Measurements from ENCODE around the gene DLG2.

DLG2 gene

DNA sequence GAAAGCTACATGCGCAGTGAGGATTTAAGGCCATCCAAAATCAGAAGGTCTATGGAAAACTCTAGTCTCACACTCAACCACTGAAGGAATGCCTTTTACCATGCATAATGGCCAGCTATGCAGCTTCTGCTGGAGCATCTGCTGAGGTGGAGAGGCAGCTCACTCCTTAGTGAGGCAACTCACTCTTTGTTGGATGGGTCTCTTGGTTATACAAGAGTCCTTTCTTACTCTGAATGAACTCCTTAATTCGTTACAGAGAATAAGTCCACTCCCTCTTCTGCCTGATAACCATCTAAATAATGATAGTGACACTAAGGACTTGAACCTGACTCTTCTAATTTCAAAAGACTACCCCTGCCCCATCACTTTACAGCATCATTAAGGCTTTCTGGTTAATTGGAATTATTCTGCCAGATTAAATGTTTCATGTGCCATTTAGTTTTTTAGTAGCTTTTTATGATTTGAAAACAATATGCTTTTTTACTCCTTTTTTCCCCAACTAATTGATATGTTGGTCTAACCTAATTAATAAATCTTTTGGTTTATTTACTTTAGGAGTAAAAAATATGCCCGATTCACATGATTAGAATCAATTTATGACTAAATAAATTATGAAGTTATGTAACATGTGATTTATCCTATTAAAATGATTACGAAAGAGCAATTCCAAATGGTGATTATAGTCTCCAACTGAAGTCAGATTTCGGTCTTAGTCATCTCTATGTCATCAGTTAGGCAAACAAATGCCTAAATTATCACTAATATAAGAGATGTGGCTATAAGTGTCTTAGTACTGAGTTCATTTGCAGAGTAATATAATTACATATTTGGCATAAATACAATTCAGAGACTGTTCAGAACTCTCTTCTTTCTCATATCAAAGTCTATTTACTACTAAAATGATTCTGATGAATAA lies 2054.3 kb downstream of the DLG2 start:
- no peak for DNase-seq

- no peak for DNase-seq
These were observed 2055.8 kb downstream of the DLG2 start for GRCh38 chr11:83571302-83571701.

- no peak for DNase-seq
These were observed 2057.9 kb downstream of the DLG2 start for GRCh38 chr11:83569134-83569805.

DNA sequence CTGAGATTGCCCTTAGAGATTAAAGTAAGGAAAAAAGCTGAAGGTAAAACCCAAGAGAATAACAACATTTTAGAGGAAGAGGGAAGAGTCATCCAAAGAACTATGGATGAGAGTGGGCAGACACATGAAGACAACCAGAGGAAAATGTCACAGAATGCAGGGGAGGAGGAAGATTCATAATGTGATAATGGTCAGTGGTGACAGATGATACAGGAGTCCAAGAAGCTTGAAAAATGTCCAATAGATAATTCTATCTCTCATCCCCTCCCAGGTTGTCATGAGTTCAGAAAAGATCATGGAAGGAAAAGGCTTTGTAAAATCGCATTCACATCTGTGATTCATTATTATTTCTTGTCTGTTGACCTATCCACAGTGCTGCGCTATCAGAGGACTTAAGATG lies 2058.6 kb downstream of the DLG2 start:
- DNase-seq, result no peak

- DNase-seq, result no peak
These were observed 2060.2 kb downstream of the DLG2 start for GRCh38 chr11:83566950-83567349.

DNA sequence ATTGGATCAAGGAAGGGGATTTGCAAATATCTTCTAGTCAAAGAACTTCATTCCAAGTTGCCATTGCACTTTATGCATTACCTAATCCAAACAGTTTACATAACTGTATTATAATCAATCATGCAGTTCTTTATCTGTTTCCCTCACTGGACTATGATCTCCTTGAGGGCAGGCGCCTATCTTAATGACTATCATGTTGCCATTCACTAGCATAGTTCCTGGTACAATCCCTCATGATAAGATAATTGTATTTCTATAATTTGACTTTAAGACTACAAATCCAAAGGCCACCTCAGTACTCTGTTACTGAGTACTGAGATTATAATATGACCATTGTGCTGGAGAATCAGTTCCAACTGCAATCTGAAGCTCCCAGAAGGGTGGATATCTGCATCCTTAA lies 2062.3 kb downstream of the DLG2 start:
- no peak for DNase-seq

- no peak for DNase-seq
These were observed 2068.9 kb downstream of the DLG2 start for GRCh38 chr11:83558281-83558680.

DNA sequence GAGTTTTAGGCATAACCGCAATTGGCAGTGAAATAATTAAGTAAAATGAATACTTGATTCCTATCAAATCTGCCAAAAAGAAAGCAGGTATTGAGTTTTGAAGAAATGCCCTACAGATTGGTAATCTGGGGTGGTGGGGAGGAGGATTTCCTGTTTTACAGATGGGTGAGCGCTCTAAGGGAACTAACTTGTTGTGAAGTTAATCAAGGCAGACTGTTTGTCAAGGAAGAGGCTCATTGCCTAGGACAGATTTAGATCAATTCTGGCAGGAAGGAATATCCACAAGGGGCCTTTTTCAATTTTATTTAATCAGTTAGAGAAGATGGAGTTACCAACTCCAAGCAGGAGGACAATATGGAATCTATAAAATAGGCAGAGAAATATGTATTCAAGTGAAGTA lies 2069.5 kb downstream of the DLG2 start:
- no peak for DNase-seq

GRCh38 chr11:83554876-83555275 lies 2072.3 kb downstream of the DLG2 start:
- DNase-seq, result no peak

DNA sequence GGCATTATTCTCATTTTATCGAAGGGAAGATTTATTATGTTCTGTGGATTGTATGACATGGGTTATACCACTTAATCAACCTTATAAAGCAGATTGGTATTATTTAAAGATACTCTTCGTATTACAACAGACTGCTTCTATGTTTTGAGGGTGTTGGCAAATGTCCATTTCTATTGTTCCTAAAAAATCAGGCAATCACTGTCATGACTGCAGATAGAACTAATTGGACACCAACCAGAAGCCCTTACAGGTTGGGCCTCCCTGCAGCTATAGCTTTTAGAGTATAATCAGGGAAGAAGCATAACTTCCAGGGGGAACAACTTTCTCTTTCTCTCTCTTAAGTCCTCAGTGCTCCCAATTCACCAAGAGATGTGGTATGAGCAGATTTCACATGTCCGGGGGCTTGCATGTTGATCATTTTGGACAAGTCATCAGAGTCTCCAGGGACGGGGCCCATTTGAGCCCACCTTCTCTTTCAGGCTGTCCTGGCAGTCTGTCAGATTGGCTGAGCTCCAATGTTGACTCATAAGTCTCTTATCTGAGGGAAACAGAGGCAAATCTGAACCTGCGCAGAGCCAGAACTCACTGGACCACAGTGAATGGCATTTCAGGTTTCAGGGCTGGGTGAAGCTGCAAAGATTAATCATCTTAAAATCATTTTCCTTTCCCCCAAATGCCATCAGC lies 2077.0 kb downstream of the DLG2 start:
- DNase-seq, result no peak

- DNase-seq, result no peak
These were observed 2080.8 kb downstream of the DLG2 start for GRCh38 chr11:83546368-83546767.

GRCh38 chr11:83545494-83546260 lies 2081.5 kb downstream of the DLG2 start:
- DNase-seq, result no peak

DNA sequence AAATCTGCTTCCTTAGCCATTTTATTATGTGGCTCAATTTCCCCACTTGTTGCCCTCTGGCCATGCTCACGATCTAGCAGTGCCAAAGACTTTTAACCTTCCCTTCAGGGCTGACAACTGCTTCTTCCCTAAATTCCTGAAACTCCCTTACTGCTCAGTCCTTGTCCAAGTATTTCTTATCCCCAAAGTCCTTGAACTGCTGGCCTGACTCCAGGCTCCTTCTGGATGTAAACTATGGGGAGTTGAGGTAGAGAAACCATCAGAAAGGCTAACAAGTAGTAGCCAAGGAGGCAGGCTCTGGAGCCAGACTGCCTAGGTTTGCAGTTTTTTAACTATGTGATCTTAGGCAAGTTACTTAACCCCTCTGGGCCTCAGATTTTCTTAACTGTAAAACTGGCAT lies 2082.3 kb downstream of the DLG2 start:
- DNase-seq, result no peak

- DNase-seq, result no peak
These were observed 2083.3 kb downstream of the DLG2 start for GRCh38 chr11:83543706-83544439.

- no peak for DNase-seq
These were observed 2084.3 kb downstream of the DLG2 start for GRCh38 chr11:83542861-83543260.

GRCh38 chr11:83540728-83541127 lies 2086.4 kb downstream of the DLG2 start:
- no peak for DNase-seq

DNA sequence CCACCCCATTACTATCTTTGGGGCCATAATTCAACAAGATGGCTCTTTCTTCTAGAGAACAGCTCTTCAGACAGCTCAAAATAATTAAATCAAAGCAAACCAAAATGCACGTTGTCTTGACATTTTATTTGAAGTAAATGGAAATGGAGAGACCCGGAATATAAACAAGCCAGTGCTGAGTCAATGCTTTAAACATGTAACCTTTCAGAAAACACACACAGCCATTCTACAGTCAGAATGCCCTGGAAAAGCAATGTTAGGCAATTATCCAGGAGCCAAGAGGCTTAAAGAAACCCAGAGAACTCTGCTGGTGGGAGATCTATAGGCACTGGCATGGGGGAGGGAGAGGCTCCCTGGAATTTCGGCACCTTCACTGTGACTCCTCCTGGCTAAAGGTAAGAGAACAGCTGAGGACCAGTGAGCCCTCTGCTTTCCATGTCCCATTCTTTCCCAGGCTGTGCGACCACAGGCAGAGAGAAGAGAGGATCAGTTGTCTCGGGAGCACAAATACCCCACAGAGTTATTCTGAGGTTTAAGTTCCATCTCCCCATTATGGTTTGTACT lies 2086.9 kb downstream of the DLG2 start:
- no peak for DNase-seq

DNA sequence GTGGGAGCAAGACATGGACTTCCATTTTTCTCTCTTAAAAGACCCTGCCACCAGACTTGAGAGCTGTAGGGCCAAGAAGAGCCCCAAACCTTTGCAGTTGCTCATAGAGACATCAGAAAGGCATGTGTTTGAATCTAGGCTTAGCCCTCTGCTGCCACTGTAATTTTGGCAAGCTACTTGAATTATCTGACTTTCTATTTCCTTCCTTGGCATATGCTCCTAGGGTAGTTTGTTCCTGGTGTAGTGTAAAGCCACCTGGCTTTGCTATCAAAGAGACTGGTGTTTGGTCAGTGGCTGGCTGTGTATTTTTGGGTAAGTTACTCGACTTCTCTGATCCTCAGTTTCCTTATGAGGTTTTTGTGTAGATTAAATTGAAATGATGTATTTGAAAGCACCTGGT lies 2088.9 kb downstream of the DLG2 start:
- no peak for DNase-seq

- DNase-seq, result no peak
These were observed 2090.0 kb downstream of the DLG2 start for GRCh38 chr11:83537131-83537610.

GRCh38 chr11:83533166-83533565 lies 2094.0 kb downstream of the DLG2 start:
- no peak for DNase-seq

- DNase-seq, result no peak
These were observed 2098.3 kb downstream of the DLG2 start for GRCh38 chr11:83528877-83529276.

- DNase-seq, result no peak
These were observed 2098.9 kb downstream of the DLG2 start for GRCh38 chr11:83528225-83528624.
